ENCODE measurements around the gene SUMF1.

The SUMF1 gene

GRCh38 chr3:4411236-4411635 lies 55.8 kb downstream of the SUMF1 start:
- DNase-seq: no peak

- no peak for DNase-seq
Measured at GRCh38 chr3:4410606-4411005, 56.5 kb downstream of the SUMF1 start.

- DNase-seq: no peak
Measured at GRCh38 chr3:4409971-4410573, 57.0 kb downstream of the SUMF1 start.

- no peak for DNase-seq
Measured at GRCh38 chr3:4409415-4409814, 57.7 kb downstream of the SUMF1 start.

- DNase-seq: no peak
Measured at GRCh38 chr3:4408958-4409357, 58.1 kb downstream of the SUMF1 start.

- no peak for DNase-seq
Measured at GRCh38 chr3:4407941-4408340, 59.1 kb downstream of the SUMF1 start.

GRCh38 chr3:4406746-4407568 lies 60.1 kb downstream of the SUMF1 start:
- no peak for DNase-seq

GRCh38 chr3:4404881-4405280 lies 62.2 kb downstream of the SUMF1 start:
- no peak for DNase-seq

GRCh38 chr3:4401441-4401840 lies 65.6 kb downstream of the SUMF1 start:
- no peak for DNase-seq

- no peak for DNase-seq
Measured at GRCh38 chr3:4399476-4399875, 67.6 kb downstream of the SUMF1 start.

- DNase-seq: no peak
Measured at GRCh38 chr3:4398941-4399245, 68.2 kb downstream of the SUMF1 start.

- DNase-seq: no peak
Measured at GRCh38 chr3:4398120-4398940, 68.7 kb downstream of the SUMF1 start.

GRCh38 chr3:4397466-4397865 lies 69.6 kb downstream of the SUMF1 start:
- DNase-seq: no peak

- no peak for DNase-seq
Measured at GRCh38 chr3:4396542-4396941, 70.5 kb downstream of the SUMF1 start.

GRCh38 chr3:4396006-4396405 lies 71.1 kb downstream of the SUMF1 start:
- DNase-seq: no peak

- no peak for DNase-seq
Measured at GRCh38 chr3:4395448-4395847, 71.6 kb downstream of the SUMF1 start.

GRCh38 chr3:4394567-4394966 lies 72.5 kb downstream of the SUMF1 start:
- no peak for DNase-seq

- DNase-seq: no peak
Measured at GRCh38 chr3:4394048-4394447, 73.0 kb downstream of the SUMF1 start.

GRCh38 chr3:4392992-4393391 lies 74.1 kb downstream of the SUMF1 start:
- no peak for DNase-seq

- DNase-seq: no peak
Measured at GRCh38 chr3:4387210-4388204, 79.6 kb downstream of the SUMF1 start.

GRCh38 chr3:4385201-4385600 lies 81.9 kb downstream of the SUMF1 start:
- no peak for DNase-seq

GRCh38 chr3:4380013-4380412 lies 87.1 kb downstream of the SUMF1 start:
- DNase-seq: no peak

- no peak for DNase-seq
Measured at GRCh38 chr3:4376499-4376898, 90.6 kb downstream of the SUMF1 start.
